Activated CD4-positive, alpha-beta T cell treated with anti-CD3 and anti-CD28 coated beads, Interleukin-2, amount 50 U/mL, for 24 hours (primary cell): Measurements from ENCODE around the gene ARNT2.

Experiments used
- DNase-seq, 2 donors: peaks; one replicate each; pipeline ENCODE4 v3.0.0-alpha.2; 2020; ENCODE audit warnings: low read depth in 1 of 2, low spot score in 1 of 2

Gene ARNT2

GRCh38 chr15:80464951-80465625 lies 60.9 kb downstream of the ARNT2 start:
- DNase-seq, result no peak

- DNase-seq, result no peak
These were observed 61.4 kb downstream of the ARNT2 start for GRCh38 chr15:80465626-80466005.

- DNase-seq, result no peak
These were observed 62.4 kb downstream of the ARNT2 start for GRCh38 chr15:80466543-80466942.

- no peak for DNase-seq
These were observed 63.1 kb downstream of the ARNT2 start for GRCh38 chr15:80467311-80467714.

GRCh38 chr15:80468796-80469195 lies 64.6 kb downstream of the ARNT2 start:
- no peak for DNase-seq

GRCh38 chr15:80471881-80472280 lies 67.7 kb downstream of the ARNT2 start:
- DNase-seq, result no peak

GRCh38 chr15:80473286-80474223 lies 69.4 kb downstream of the ARNT2 start:
- no peak for DNase-seq

- no peak for DNase-seq
These were observed 70.3 kb downstream of the ARNT2 start for GRCh38 chr15:80474224-80475215.

- no peak for DNase-seq
These were observed 71.4 kb downstream of the ARNT2 start for GRCh38 chr15:80475572-80475971.

GRCh38 chr15:80476036-80476435 lies 71.9 kb downstream of the ARNT2 start:
- DNase-seq, result no peak

- no peak for DNase-seq
These were observed 73.9 kb downstream of the ARNT2 start for GRCh38 chr15:80478075-80478474.

- DNase-seq, result no peak
These were observed 75.0 kb downstream of the ARNT2 start for GRCh38 chr15:80479191-80479590.

GRCh38 chr15:80480171-80480811 lies 76.1 kb downstream of the ARNT2 start:
- DNase-seq, result no peak

GRCh38 chr15:80480909-80481308 lies 76.7 kb downstream of the ARNT2 start:
- DNase-seq, result no peak

GRCh38 chr15:80482696-80483095 lies 78.5 kb downstream of the ARNT2 start:
- no peak for DNase-seq

GRCh38 chr15:80483725-80484161 lies 79.6 kb downstream of the ARNT2 start:
- DNase-seq, result no peak

GRCh38 chr15:80484333-80484864 lies 80.2 kb downstream of the ARNT2 start:
- no peak for DNase-seq

- DNase-seq, result no peak
These were observed 81.4 kb downstream of the ARNT2 start for GRCh38 chr15:80485370-80486164.

- no peak for DNase-seq
These were observed 83.7 kb downstream of the ARNT2 start for GRCh38 chr15:80487839-80488390.
